VCaP (cell line): ENCODE measurements around the gene MMP24.

Experiments
- H3K27ac ChIP-seq: fragments of 450-650 bp; 2 replicates; pipeline ENCODE4 v1.5.1; 2017
- CTCF ChIP-seq: fragments of 450-650 bp; conservative IDR thresholded peaks from 2 replicates; pipeline ENCODE4 v1.5.1; 2017; ENCODE audit warnings: mild to moderate bottlenecking, moderate library complexity

The MMP24 gene

GRCh38 chr20:35325401-35325800 lies 98.9 kb downstream of the MMP24 start:
- H3K27ac ChIP-seq = no peak overlapping the region
- TF ChIP-seq CTCF = no peak

DNA sequence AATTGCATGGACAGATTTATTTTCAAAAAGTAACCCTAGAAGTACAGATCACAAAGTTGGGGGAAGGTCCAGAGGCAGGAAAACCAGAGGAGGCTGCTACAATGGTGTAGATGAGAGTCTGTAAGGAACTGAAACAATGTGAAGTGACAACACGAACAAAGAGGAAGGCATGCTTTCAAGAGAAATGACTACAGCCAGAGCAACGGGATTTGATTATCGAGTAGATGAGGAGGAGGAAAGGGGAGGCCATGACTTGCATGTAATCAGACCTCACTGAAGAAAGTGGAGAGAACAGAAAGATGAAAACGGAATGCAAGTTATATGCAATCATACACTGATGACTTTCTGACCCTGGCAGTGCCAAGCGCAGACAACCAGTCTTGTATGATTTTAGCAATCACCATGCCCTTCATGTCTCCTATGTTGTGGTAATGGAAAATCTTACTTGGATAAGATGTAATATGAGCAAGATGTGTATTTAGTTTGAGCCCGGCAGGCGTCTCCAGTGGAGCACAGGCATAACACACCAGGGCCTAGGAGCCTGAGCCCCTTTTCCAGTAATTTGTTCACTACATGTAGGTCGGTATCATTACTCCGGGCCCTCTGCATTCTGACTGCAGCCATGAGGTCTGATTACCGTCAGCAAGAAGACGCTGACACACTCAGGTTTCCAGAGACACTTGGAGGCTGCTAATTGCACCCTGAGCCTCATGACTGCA lies 99.7 kb downstream of the MMP24 start:
- no peak overlapping the region for H3K27ac ChIP-seq

More for the DNA sequence above, 99.7 kb downstream of the MMP24 start:
- no peak for TF ChIP-seq CTCF
